SU-DHL-6 (cell line): Measurements from ENCODE around the gene ADCY5.

Source experiments
- H2AFZ ChIP-seq: fragments of 200-600 bp; sonication (generic); 2 replicates; pipeline ENCODE4 v1.6.1; 2014; ENCODE audit warnings: low read depth, mild to moderate bottlenecking, moderate library complexity, mixed read lengths, antibody characterized with exemption, low read length; ENCODE audit not compliant: severe bottlenecking
- H3F3A ChIP-seq: fragments of 200-600 bp; shearing (Covaris generic); 2 replicates; pipeline ENCODE4 v1.6.0; 2016; ENCODE audit warnings: antibody characterized with exemption, mild to moderate bottlenecking; ENCODE audit not compliant: insufficient read depth
- H3K27ac ChIP-seq: fragments of 200-600 bp; sonication (generic); 2 replicates; pipeline ENCODE4 v1.5.1; 2016; ENCODE audit warnings: low read depth, mild to moderate bottlenecking, low read length, moderate library complexity, mixed read lengths
- H3K27me3 ChIP-seq: fragments of 200-600 bp; sonication (generic), shearing (Covaris generic); 2 replicates; pipeline ENCODE4 v1.6.0; 2014; ENCODE audit warnings: mild to moderate bottlenecking, low read length
- H3K36me3 ChIP-seq: fragments of 200-600 bp; sonication (generic); 2 replicates; pipeline ENCODE4 v1.6.1; 2014; ENCODE audit warnings: mild to moderate bottlenecking, low read length, mixed read lengths
- H3K4me2 ChIP-seq: fragments of 300-600, 200-600 bp; shearing (Covaris generic), sonication (generic); 2 replicates; pipeline ENCODE4 v1.6.0; 2014; ENCODE audit warnings: low read length, low read depth, mild to moderate bottlenecking; ENCODE audit not compliant: poor library complexity, severe bottlenecking
- H3K4me3 ChIP-seq: fragments of 200-600 bp; sonication (generic); 2 replicates; pipeline ENCODE4 v1.5.1; 2014; ENCODE audit warnings: antibody characterized with exemption, low read length, mild to moderate bottlenecking, mixed read lengths; ENCODE audit not compliant: insufficient read depth, poor library complexity, severe bottlenecking
- H3K79me2 ChIP-seq: fragments of 200-600 bp; sonication (generic); 2 replicates; pipeline ENCODE4 v1.6.1; 2014; ENCODE audit warnings: mild to moderate bottlenecking, low read length, moderate library complexity; ENCODE audit not compliant: insufficient read depth
- H3K9ac ChIP-seq: fragments of 200-600 bp; sonication (generic); 2 replicates; pipeline ENCODE4 v1.7.0; 2014; ENCODE audit warnings: mild to moderate bottlenecking, low read length
- H3K9me2 ChIP-seq: fragments of 200-600 bp; sonication (generic); replicated peaks from 2 replicates; pipeline ENCODE4 v1.6.1; 2014; ENCODE audit warnings: low read length; ENCODE audit not compliant: insufficient read depth
- H3K9me3 ChIP-seq: fragments of 200-600 bp; sonication (generic); 2 replicates; pipeline ENCODE4 v1.6.1; 2014; ENCODE audit warnings: low read length, mixed read lengths; ENCODE audit not compliant: insufficient read depth
- H4K20me1 ChIP-seq: fragments of 200-600 bp; sonication (generic); 2 replicates; pipeline ENCODE4 v1.6.1; 2014; ENCODE audit warnings: low read depth, mild to moderate bottlenecking, antibody characterized with exemption, low read length, moderate library complexity, mixed read lengths
- CTCF ChIP-seq: fragments of 200-600 bp; sonication (generic); IDR thresholded peaks from one replicate; pipeline ENCODE4 v1.5.1; 2017; ENCODE audit warnings: antibody characterized with exemption, mild to moderate bottlenecking, low read length, moderate library complexity; ENCODE audit not compliant: insufficient read depth, poor library complexity, severe bottlenecking
- EZH2phosphoT487 ChIP-seq: fragments of 200-600 bp; sonication (generic), shearing (Covaris generic); conservative IDR thresholded peaks from 2 replicates; pipeline ENCODE4 v1.6.1; 2018; ENCODE audit warnings: mild to moderate bottlenecking, antibody characterized with exemption, low read length, moderate library complexity, mixed read lengths

The ADCY5 gene

GRCh38 chr3:123296836-123297626 lies 151.9 kb downstream of the ADCY5 start:
- Histone ChIP-seq H2AFZ (no peak overlapping the region), H3F3A (no peaks in the 10 kb centered on the region), H3K4me2 (no peak overlapping the region), H3K4me3 (no peak overlapping the region), H3K9ac (no peak overlapping the region), H3K36me3 (no peaks in the 10 kb centered on the region), H3K9me3 (no peaks in the 10 kb centered on the region), H3K27me3 (no peaks in the 10 kb centered on the region), H4K20me1 (no peaks in the 10 kb centered on the region), H3K79me2 (no peaks in the 10 kb centered on the region), H3K9me2 (no peaks in the 10 kb centered on the region), H3K27ac (no peak overlapping the region)
- TF ChIP-seq EZH2phosphoT487 (no peak), CTCF (no peak)

- no peak for TF ChIP-seq EZH2phosphoT487
- no peak for TF ChIP-seq CTCF
- Histone ChIP-seq H2AFZ (no peak overlapping the region), H3K27ac (no peak overlapping the region), H4K20me1 (no peaks in the 10 kb centered on the region), H3F3A (no peaks in the 10 kb centered on the region), H3K9ac (no peak overlapping the region), H3K36me3 (no peaks in the 10 kb centered on the region), H3K27me3 (no peaks in the 10 kb centered on the region), H3K79me2 (no peaks in the 10 kb centered on the region), H3K4me2 (no peak overlapping the region), H3K9me2 (no peaks in the 10 kb centered on the region), H3K9me3 (no peaks in the 10 kb centered on the region), H3K4me3 (no peak overlapping the region)
Observed at GRCh38 chr3:123296261-123296660, 152.6 kb downstream of the ADCY5 start.

- Histone ChIP-seq H3K27me3 (no peaks in the 10 kb centered on the region), H3K4me3 (no peak overlapping the region), H3K36me3 (no peaks in the 10 kb centered on the region), H4K20me1 (no peaks in the 10 kb centered on the region), H3F3A (no peaks in the 10 kb centered on the region), H3K79me2 (no peaks in the 10 kb centered on the region), H3K9ac (no peak overlapping the region), H3K27ac (no peak overlapping the region), H3K4me2 (no peak overlapping the region), H3K9me3 (no peaks in the 10 kb centered on the region), H2AFZ (no peak overlapping the region), H3K9me2 (no peaks in the 10 kb centered on the region)
- no peak for TF ChIP-seq CTCF
- no peak for TF ChIP-seq EZH2phosphoT487
Observed at GRCh38 chr3:123295901-123296250, 153.0 kb downstream of the ADCY5 start.
